Gastrocnemius medialis (tissue), 4 donors: ENCODE data around the gene FBXL16. TPM values are rescaled to one million over a fixed set of nuclear protein-coding genes. Genes with fewer than 3 reads are reported as not detected.

Experiments
- ATAC-seq, 2 donors: fragments of 150-250 bp; one replicate each; pipeline ENCODE4 v1.9.1; 2016
- DNase-seq, 2 donors: peaks; one replicate each; pipeline ENCODE4 v3.0.0-alpha.2; 2019
- H3K27ac ChIP-seq, 4 donors: fragments of 200-600 bp; sonication (generic); 1 replicate in 1 of 4; 2 replicates in 3 of 4; pipeline ENCODE4 v1.5.1; 2016 to 2018; ENCODE audit warnings: mild to moderate bottlenecking in 2 of 4, moderate library complexity in 1 of 4
- H3K27me3 ChIP-seq, 3 donors: fragments of 200-600 bp; sonication (generic) in 2 of 3; 1 replicate in 1 of 3; 2 replicates in 2 of 3; pipeline versions ENCODE4 v1.5.1 to v1.6.0; 2016 to 2019; ENCODE audit warnings: mild to moderate bottlenecking in 1 of 3, moderate library complexity in 1 of 3
- H3K36me3 ChIP-seq, 2 donors: fragments of 200-600 bp; sonication (generic) in 1 of 2; one replicate each; pipeline ENCODE4 v1.5.1; 2017 to 2018
- H3K4me1 ChIP-seq, 2 donors: fragments of 200-600 bp; sonication (generic) in 1 of 2; one replicate each; pipeline ENCODE4 v1.5.1; 2016 to 2017; ENCODE audit warnings: mild to moderate bottlenecking in 2 of 2
- H3K4me3 ChIP-seq, 4 donors: fragments of 200-600 bp; sonication (generic) in 3 of 4; 1 replicate in 1 of 4; 2 replicates in 3 of 4; pipeline ENCODE4 v1.5.1; 2016 to 2019; ENCODE audit warnings: mild to moderate bottlenecking in 2 of 4
- H3K9me3 ChIP-seq, 3 donors: fragments of 200-600 bp; sonication (generic) in 2 of 3; 1 replicate in 1 of 3; 2 replicates in 2 of 3; pipeline ENCODE4 v1.5.1; 2016 to 2019
- CTCF ChIP-seq, 5 experiments: fragments of 450-650 bp in 3 of 5; fragments of 200-600 bp in 2 of 5; sonication (generic) in 2 of 5; IDR thresholded peaks in 4 of 5; conservative IDR thresholded peaks in 1 of 5; 1 replicate in 4 of 5; 2 replicates in 1 of 5; pipeline ENCODE4 v1.5.1; 2016 to 2019; ENCODE audit warnings: antibody characterized with exemption in 5 of 5, mild to moderate bottlenecking in 3 of 5, moderate library complexity in 3 of 5
- POLR2A ChIP-seq, 2 donors: fragments of 450-650 bp; IDR thresholded peaks; one replicate each; pipeline ENCODE4 v1.6.1; 2017; ENCODE audit warnings: antibody characterized with exemption in 2 of 2, mild to moderate bottlenecking in 2 of 2, moderate library complexity in 2 of 2
- in situ Hi-C, 4 donors: fragments of 200-750 bp; cut with MboI; loops; one replicate each; pipeline versions ENCODE4 v1.15.0 to v1.8.0; 2017; ENCODE audit warnings: low sequenced_read_pairs in 4 of 4
- intact Hi-C: fragments of 100-400 bp; cut with DNase I; formaldehyde crosslinking; loops from one replicate; pipeline ENCODE4 v1.15.1; 2023; ENCODE audit warnings: low total_unique reads
- total RNA-seq, 4 donors: library from RNA; depleted of rRNA; stranded (reverse); fragments of >200 nt; gene quantifications; one replicate each; pipeline versions ENCODE4 v1.1.0 to v1.2.3, GENCODE V29; 2016

Gene FBXL16
- total RNA-seq, 4 donors from 2014 or later: not detected

GRCh38 chr16:647173-647902 is 58.3 kb downstream of the FBXL16 start:
- H3K9me3 ChIP-seq: no peaks in the 10 kb centered on the region
- TF ChIP-seq POLR2A (IDR thresholded peaks at IDR 0.05) (no peak), CTCF (IDR thresholded peaks at IDR 0.05 in 4 of 5, conservative IDR thresholded peaks at IDR 0.05 in 1 of 5) (no peak)
- no peaks in the 10 kb centered on the region for H3K36me3 ChIP-seq
- ATAC-seq (no peak), DNase-seq (peak in 1 of 2 donors; percentile 55)
- H3K27me3 ChIP-seq: no peaks in the 10 kb centered on the region
- peak overlapping the region; percentile 87 to 97 (median 96) for H3K27ac ChIP-seq
- peaks cover 46 to 69% of the 10 kb centered on the region in 2 donors for H3K4me1 ChIP-seq
- H3K4me3 ChIP-seq: peak overlapping the region in 1 of 4 donors; percentile 63
- intact Hi-C loops: loop anchor here (10.0 kb wide), 1 partner anchor 413 kb away; the partner anchor contains the start of gene FAM234A
- in situ Hi-C loops: no loop called here

- H3K4me3 ChIP-seq: peak overlapping the region in 1 of 4 donors; percentile 21
- intact Hi-C loops: loop anchor here (10.0 kb wide), 1 partner anchor 412 kb away; the partner anchor contains the start of gene FAM234A
- ATAC-seq: no peak
These were observed 58.9 kb downstream of the FBXL16 start for GRCh38 chr16:646679-647172.

GRCh38 chr16:645852-646678 is 59.5 kb downstream of the FBXL16 start:
- DNase-seq: peak in 1 of 2 donors; percentile 73
- peak in 1 of 2 donors; percentile 5 for ATAC-seq
- Histone ChIP-seq H3K27me3 (no peaks in the 10 kb centered on the region), H3K27ac (peak overlapping the region; percentile 87 to 97 (median 96)), H3K36me3 (no peaks in the 10 kb centered on the region), H3K9me3 (no peaks in the 10 kb centered on the region), H3K4me1 (peaks cover 46 to 69% of the 10 kb centered on the region in 2 donors), H3K4me3 (peak overlapping the region in 2 of 4 donors; percentile 10 to 21)
- TF ChIP-seq CTCF (IDR thresholded peaks at IDR 0.05 in 4 of 5, conservative IDR thresholded peaks at IDR 0.05 in 1 of 5): no peak
- in situ Hi-C loops: no loop called here
- intact Hi-C loops: loop anchor here (10.0 kb wide), 1 partner anchor 411 kb away; the partner anchor contains the start of gene FAM234A

More at GRCh38 chr16:646679-647172, 58.9 kb downstream of the FBXL16 start:
- H3K9me3 ChIP-seq: no peaks in the 10 kb centered on the region
- H3K4me1 ChIP-seq: peaks cover 46 to 69% of the 10 kb centered on the region in 2 donors
- no peaks in the 10 kb centered on the region for H3K27me3 ChIP-seq
- in situ Hi-C loops: no loop called here
- H3K36me3 ChIP-seq: no peaks in the 10 kb centered on the region
- peak overlapping the region; percentile 87 to 97 (median 96) for H3K27ac ChIP-seq
- DNase-seq: no peak
- TF ChIP-seq CTCF (IDR thresholded peaks at IDR 0.05 in 4 of 5, conservative IDR thresholded peaks at IDR 0.05 in 1 of 5): no peak
- TF ChIP-seq POLR2A (IDR thresholded peaks at IDR 0.05): no peak

GRCh38 chr16:644556-644955 is 61.0 kb downstream of the FBXL16 start:
- no peaks in the 10 kb centered on the region for H3K36me3 ChIP-seq
- in situ Hi-C loops (no loop called here), intact Hi-C loops (loop anchor here (10.0 kb wide), 1 partner anchor 410 kb away; the partner anchor contains the start of gene FAM234A)
- H3K27ac ChIP-seq: peak overlapping the region; percentile 87 to 97 (median 96)
- H3K27me3 ChIP-seq: no peaks in the 10 kb centered on the region
- no peak overlapping the region for H3K4me3 ChIP-seq
- H3K4me1 ChIP-seq: peaks cover 40 to 61% of the 10 kb centered on the region in 2 donors
- no peaks in the 10 kb centered on the region for H3K9me3 ChIP-seq
- DNase-seq (no peak), ATAC-seq (no peak)
- TF ChIP-seq CTCF (IDR thresholded peaks at IDR 0.05 in 4 of 5, conservative IDR thresholded peaks at IDR 0.05 in 1 of 5): no peak
- TF ChIP-seq POLR2A (IDR thresholded peaks at IDR 0.05): no peak
